Measurements from ENCODE around the gene DCAF7.
A peak's percentile ranks its signal among the peaks of the same experiment; 100 is the strongest.

DCAF7 gene, protein sequence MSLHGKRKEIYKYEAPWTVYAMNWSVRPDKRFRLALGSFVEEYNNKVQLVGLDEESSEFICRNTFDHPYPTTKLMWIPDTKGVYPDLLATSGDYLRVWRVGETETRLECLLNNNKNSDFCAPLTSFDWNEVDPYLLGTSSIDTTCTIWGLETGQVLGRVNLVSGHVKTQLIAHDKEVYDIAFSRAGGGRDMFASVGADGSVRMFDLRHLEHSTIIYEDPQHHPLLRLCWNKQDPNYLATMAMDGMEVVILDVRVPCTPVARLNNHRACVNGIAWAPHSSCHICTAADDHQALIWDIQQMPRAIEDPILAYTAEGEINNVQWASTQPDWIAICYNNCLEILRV

GRCh38 chr17:63549946-63550816 lies at the start of gene DCAF7:
Gene DCAF7 (plus strand): TSS chr17:63550477. CDS start chr17:63550678, 201 bp downstream.
- peak; percentile 100 for DNase-seq

- no peak for DNase-seq
Measured at GRCh38 chr17:63500543-63501390, 49.5 kb upstream of the DCAF7 start.

GRCh38 chr17:63503341-63503705 lies 47.0 kb upstream of the DCAF7 start:
- no peak for DNase-seq

- no peak for DNase-seq
Measured at GRCh38 chr17:63504261-63504660, 46.0 kb upstream of the DCAF7 start.

DNA sequence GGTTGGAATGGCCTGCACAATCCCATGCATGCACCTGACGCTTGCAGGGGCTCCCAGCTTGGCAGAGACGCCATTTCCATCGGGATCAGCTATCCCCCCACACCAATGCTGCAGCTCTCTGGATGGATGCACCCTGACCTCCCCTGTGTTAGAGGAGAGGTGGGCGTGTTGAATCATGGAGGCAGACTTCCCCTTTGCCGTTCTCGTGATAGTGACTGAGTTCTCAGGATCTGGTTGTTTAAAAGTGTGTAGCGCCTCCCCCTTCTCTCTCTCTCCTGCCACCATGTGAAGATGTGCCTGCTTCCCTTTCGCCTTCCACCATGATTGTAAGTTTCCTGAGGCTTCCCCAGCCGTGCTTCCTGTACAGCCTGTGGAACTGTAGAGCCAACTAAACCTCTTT lies 44.9 kb upstream of the DCAF7 start:
- no peak for DNase-seq

DNA sequence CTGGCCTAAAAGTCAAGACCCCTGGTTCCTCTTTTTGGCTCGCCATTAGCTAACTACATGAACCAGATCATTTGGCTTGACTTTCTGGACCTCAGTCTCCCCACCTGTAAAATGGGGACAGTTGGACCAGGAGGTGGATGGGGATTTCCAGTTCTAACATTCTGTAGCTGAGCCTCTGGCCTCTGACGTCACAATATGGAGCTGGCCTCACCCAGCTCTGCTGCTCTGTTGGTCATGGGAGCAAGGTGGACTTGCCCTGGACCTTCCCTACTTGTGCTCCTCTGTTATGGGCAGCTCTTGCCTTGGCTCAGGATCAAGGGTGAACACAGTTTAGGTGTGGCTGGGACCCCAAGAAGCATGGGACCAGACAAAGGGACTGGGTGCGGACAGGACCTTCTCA lies 43.6 kb upstream of the DCAF7 start:
- DNase-seq, result no peak

DNA sequence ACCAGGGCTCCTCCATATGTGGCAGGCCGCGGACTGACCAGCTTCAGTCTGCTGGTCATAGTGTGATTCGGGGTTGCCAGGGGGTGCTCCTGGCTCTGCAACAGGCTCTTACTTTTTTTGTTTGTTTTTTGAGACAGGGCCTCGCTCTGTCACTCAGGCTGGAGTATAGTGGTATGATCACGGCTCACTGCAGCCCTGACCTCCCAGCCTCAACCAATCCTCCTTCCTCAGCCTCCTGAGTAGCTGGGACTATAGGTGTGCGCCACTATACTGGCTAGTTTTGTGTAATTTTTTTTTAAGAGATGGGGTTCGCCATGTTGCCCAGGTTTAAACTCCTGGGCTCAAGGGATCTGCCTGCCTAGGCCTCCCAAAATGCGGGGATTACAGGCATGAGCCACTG lies 38.9 kb upstream of the DCAF7 start:
- no peak for DNase-seq

- no peak for DNase-seq
Measured at GRCh38 chr17:63512388-63512787, 37.9 kb upstream of the DCAF7 start.

GRCh38 chr17:63512896-63513644 lies 37.2 kb upstream of the DCAF7 start:
- DNase-seq, result no peak

- no peak for DNase-seq
Measured at GRCh38 chr17:63514477-63514876, 35.8 kb upstream of the DCAF7 start.

DNA sequence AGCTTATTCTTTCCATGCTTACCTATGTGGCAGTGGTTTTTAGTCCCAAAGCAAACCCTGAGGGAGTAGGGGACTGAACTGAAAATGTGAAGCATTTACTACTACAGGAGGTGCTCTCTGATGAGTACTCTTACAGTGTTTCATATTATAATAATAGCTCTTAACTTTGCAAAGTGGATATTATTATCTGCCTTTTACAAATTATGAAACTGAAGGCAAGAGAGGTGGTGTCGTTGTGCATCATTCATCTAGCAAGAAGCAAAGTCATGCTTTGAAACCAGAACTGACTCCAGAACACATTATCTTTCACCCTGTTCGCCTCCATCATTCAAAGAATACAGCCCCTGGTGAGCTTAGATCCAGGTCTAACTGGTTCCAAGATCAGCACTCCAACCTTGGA lies 35.3 kb upstream of the DCAF7 start:
- DNase-seq, result no peak

DNA sequence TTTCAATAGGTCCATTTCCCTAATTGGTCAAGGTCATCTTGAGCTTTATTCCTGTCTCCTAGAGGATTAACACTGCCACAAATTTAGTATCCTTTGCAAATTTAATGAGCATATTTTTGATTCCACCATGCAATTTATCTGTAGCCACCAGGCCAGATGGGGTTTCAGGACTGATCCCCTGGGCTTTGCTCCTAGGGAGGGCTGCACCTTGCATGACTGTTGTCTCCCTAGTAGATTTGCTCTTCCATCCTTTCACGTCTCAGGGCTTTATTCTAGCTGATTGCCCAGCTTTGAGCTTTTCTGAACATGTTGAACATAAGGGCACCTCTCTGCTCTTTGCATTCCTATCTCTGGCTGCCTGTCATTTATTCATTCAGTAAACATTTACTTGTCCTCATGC lies 34.9 kb upstream of the DCAF7 start:
- no peak for DNase-seq

GRCh38 chr17:63516910-63517824 lies 33.1 kb upstream of the DCAF7 start:
- peak; percentile 31 for DNase-seq

GRCh38 chr17:63517825-63518534 lies 32.3 kb upstream of the DCAF7 start:
- DNase-seq, result no peak

DNA sequence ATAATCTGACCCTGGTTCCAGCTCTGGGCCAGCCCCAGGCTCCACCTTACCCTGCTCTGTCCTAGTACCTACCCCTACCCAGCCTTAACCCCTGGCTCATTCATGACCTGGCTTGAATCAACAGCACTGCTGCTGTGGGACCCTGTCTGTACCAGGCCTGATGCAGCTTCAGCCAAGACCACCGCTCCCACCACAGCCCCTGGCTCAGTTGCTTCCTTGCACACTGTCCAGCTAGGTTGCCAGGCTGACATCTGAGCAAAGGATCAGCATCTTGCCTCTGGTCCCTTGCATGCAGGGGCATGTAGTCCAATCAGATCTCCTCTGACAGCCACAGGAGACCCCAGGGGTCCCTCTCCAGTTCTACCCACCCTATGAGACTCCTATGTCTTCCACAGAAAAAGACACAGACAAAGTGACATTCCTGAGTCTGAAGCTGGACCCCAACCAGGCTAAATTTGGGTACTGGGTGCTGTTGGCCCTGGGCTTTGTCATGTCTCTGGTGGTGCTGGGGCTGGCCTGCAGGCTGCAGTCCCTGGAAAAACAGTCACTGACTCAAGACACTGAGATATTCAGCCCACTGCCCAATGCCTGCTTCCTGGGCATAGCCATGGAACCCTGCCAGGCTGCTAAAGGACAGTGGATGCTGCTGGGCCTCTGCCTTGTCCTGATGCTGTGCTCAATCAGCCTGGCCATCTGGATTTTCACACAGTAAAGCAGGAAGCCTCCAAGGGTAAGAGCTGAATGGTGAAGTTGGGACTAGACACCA lies 31.0 kb upstream of the DCAF7 start:
- no peak for DNase-seq

- no peak for DNase-seq
Measured at GRCh38 chr17:63519972-63520882, 30.1 kb upstream of the DCAF7 start.

- DNase-seq, result no peak
Measured at GRCh38 chr17:63523253-63523855, 26.9 kb upstream of the DCAF7 start, which contains the start of gene KCNH6. Gene KCNH6 (plus strand): TSS chr17:63523358. CDS start chr17:63523414, 56 bp downstream.

DNA sequence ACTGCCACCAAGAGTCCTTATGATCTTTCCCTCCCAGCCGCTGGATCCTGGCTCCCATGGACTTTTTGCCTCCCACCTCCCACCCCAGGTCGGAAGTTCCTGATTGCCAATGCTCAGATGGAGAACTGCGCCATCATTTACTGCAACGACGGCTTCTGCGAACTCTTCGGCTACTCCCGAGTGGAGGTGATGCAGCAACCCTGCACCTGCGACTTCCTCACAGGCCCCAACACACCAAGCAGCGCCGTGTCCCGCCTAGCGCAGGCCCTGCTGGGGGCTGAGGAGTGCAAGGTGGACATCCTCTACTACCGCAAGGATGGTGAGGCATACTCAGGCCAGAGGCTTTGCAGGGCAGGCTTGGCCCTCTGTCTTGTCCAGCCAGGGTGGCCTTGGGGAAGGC lies 26.2 kb upstream of the DCAF7 start:
- no peak for DNase-seq
